Endometrial microvascular endothelial cells (primary cell): ENCODE data around the gene PLGRKT. TPM values are rescaled to one million over a fixed set of nuclear protein-coding genes. Genes with fewer than 3 reads are reported as not detected.
"Not testable (repeated sequence)": the region's sequence is repeated elsewhere in the genome, so short reads cannot be mapped to it uniquely, and the experiment has no call there.

ENCODE experiments used
- in situ Hi-C: cut with HindIII; loops from 2 replicates; pipeline ENCODE4 v1.10.0; 2017; ENCODE audit warnings: low sequenced_read_pairs, low pct_unique_long_range_greater_than_20kb; ENCODE audit errors: inconsistent ontology term
- total RNA-seq: library from RNA; depleted of rRNA; stranded (reverse); fragments of >200 nt; gene quantifications from one replicate; pipeline ENCODE4 v1.2.3, GENCODE V29; 2015; ENCODE audit errors: inconsistent ontology term

The PLGRKT gene
- total RNA-seq, 1 donor from 2014 or later = 61.8 TPM

GRCh38 chr9:5436441-5436840 lies 1.3 kb downstream of the PLGRKT start:
- in situ Hi-C loops = no loop called here

DNA sequence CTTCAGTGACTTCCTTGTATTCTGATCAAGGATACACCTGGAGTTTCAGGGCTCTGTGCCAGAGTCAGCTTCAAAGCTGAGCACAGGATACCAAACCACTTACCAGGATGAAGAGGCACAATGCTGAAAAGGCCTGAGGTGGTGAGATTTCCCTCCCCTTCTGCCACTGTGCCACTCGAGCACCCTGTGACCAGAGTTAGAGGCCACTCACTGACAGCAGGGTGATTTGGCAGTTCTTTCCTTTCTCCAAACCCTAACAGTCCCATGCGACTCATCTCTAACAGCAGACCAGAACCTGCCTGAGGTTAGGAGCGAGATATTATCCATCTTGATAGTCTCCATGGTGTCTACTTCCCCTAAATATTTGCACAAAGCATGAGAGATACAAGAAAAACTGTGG lies 1.8 kb downstream of the PLGRKT start:
- in situ Hi-C loops = no loop called here

DNA sequence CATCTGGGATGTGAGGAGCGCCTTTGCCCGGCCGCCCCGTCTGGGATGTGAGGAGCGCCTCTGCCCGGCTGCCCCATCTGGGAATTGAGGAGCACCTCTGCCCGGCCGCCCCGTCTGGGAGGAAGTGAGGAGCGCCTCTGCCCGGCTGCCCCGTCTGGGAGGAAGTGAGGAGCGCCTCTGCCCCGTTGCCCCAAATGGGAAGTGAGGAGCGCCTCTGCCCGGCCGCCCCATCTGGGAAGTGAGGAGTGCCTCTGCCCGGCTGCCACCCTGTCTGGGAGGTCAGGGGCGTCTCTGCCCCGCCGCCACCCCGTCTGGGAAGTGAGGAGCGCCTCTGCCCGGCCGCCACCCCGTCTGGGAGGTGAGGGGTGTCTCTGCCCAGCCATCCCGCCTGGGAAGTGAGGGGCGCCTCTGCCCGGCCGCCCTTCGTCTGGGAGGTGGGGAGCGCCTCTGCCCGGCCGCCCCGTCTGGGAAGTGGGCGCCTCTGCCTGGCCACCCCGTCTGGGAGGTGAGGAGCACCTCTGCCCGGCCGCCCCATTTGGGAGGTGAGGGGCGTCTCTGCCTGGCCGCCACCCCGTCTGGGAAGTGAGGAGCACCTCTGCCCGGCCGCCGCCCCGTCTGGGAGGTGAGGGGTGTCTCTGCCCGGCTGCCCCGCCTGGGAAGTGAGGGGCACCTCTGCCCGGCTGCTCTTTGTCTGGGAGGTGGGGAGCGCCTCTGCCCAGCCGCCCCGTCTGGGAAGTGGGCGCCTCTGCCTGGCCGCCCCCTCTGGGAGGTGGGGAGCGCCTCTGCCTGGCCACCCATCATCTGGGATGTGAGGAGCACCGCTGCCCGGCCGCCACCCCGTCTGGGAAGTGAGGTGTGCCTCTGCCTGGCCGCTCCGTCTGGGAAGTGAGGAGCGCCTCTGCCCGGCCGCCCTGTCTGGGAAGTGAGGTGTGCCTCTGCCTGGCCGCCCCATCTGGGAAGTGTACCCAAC lies 3.6 kb downstream of the PLGRKT start:
- in situ Hi-C loops = not testable (repeated sequence)

DNA sequence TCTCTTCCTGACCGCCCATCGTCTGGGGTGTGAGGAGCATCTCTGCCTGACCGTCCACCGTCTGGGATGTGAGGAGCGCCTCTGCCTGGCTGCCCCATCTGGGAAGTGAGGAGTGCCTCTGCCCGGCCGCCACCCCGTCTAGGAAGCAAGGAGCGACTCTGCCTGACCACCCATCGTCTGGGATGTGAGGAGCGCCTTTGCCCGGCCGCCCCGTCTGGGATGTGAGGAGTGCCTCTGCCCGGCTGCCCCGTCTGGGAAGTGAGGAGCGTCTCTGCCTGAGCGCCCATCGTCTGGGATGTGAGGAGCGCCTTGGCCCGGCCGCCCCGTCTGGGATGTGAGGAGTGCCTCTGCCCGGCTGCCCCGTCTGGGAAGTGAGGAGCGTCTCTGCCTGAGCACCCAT lies 4.4 kb downstream of the PLGRKT start:
- in situ Hi-C loops = not testable (repeated sequence)

DNA sequence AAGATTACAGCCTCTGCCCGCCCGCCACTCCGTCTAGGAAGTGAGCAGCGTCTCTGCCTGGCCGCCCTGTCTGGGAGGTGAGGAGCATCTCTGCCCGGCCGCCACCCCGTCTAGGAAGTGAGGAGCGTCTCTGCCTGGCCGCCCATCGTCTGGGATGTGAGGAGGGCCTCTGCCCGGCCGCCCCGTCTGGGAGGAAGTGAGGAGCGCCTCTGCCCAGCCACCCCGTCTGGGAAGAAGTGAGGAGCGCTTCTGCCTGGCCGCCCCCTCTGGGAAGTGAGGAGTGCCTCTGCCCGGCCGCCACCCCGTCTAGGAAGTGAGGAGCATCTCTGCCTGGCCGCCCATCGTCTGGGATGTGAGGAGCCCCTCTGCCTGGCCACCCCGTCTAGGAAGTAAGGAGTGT lies 4.8 kb downstream of the PLGRKT start:
- in situ Hi-C loops = not testable (repeated sequence)

GRCh38 chr9:5430912-5431311 lies 6.8 kb downstream of the PLGRKT start:
- in situ Hi-C loops = no loop called here

GRCh38 chr9:5429873-5430564 lies 7.7 kb downstream of the PLGRKT start:
- in situ Hi-C loops = no loop called here

- in situ Hi-C loops = no loop called here
Observed at GRCh38 chr9:5428794-5429528, 8.8 kb downstream of the PLGRKT start.

- in situ Hi-C loops = no loop called here
Observed at GRCh38 chr9:5428172-5428571, 9.6 kb downstream of the PLGRKT start.

DNA sequence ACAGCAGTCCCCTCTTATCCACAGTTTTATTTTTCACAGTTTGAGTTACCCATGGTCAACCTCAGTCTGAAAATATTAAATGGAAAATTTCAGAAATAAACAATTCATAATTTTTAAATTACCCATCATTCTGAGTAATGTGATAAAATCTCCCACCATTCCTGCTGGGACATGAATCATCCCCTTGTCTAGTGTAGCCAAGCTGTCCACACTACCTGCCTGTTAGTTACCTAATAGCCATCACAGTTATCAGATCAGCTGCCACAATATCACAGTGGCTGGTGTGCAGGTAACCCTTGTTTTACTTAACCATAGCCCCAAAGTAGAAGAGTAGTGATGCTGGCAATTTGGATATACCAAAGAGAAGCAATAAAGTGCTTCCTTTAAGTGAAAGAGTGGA lies 10.7 kb downstream of the PLGRKT start:
- in situ Hi-C loops = no loop called here

DNA sequence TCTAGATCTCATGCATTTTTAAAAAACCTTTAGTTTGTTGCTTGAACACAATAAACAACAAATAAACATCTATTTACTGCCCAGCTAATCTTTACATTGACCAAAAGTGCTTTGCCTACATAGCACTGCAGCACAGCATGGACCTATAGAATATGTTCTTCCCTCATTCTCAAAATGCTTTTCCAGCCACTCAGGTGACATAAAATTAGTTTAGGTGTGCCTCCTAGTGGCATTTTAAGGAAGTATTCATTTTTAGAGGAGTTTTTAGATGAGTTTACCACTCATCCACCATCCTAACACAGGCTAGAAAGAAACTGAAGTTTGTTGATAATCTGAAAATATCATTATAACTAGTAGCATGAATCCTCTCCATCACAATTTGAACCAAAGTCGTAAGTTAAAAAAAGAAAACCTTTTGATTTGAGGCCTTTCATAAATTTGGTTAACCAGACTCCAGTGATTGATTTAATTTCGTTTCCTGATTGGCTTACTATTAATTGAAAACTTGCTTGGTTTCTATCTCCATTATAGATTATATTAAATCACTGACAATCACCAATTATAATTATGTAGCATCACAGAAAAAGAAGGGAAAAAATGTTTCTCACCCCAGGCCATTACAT lies 12.6 kb downstream of the PLGRKT start:
- in situ Hi-C loops = no loop called here

GRCh38 chr9:5422276-5422675 lies 15.4 kb downstream of the PLGRKT start:
- in situ Hi-C loops = no loop called here

DNA sequence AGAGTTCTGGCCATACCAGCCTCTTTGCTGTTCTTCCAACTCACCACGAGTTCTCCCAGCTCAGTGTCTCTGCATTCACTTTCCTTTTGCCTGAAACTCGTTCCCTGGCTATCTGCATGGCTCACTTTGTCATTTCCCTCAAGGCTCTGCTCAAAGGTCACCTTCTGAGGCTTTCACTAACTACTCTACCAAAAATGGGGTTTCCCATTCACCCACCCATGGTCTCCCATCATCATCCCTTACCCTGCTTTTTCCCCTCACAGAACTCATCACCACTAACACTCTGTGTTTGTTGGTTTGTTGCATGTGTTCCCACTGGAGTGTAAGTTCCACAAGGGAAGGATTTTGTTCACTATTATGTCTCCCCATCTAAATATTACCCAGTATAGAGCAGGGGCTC lies 16.6 kb downstream of the PLGRKT start:
- in situ Hi-C loops = no loop called here

DNA sequence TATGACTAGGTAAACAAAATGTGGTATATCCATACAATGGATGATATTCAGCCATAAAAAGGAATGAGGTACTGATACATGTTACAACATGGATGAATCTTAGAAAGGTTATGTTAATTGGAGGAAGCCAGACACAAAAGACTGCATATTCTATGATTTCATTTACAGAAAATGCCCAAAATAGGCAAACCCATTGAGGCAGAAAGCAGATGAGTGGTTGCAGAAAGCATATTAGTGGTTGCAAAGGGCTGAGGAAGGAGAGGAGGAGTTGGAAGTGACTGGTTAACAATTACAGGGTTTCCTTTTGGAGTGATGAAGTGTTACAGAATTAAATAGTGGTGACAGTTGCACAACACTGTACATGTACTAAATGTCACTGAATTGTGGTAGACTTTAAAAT lies 17.7 kb downstream of the PLGRKT start:
- in situ Hi-C loops = no loop called here

GRCh38 chr9:5418481-5418880 lies 19.2 kb downstream of the PLGRKT start:
- in situ Hi-C loops = no loop called here

DNA sequence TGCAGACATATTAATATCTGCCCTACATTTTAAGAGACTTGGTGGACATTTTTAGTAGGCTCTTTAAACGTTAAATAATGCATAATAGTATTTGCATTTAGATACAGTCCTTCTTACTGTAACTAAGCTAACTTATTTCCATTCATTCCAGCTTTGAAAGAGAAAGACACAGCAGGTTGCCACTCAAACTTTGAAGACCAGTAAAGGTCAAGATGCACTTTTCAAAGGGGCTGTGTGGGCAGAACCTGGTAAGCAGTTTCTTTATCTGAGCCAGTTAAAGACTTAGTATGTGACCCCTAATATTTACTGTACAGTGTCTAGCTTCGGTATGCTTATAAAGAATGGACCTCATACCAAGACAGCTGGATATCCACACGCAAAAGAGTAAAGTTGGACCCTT lies 20.8 kb downstream of the PLGRKT start:
- in situ Hi-C loops = no loop called here

- in situ Hi-C loops = no loop called here
Observed at GRCh38 chr9:5408596-5408995, 29.1 kb downstream of the PLGRKT start.

DNA sequence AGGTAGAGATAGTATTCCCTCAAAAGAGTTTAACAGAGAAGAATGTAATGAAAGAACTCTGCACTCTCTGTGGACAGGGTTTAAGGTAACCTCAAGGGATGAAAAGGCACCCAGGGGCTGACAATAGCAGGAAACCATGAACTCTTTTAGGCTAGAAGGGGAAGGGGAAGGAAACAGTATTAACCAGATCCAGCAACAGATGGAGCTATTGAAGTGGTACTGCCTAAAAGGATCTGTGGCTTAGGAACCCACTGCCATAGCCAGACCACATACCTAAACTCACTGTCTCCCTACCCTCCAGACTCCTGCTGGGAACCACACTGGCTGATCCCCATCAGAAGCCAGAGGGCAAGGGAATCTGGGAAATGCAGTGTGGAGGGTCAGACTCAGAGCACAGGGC lies 35.5 kb downstream of the PLGRKT start:
- in situ Hi-C loops = no loop called here

- in situ Hi-C loops = not testable (repeated sequence)
Observed at GRCh38 chr9:5397547-5397946, 40.2 kb downstream of the PLGRKT start.
